ENCODE results near the gene RBM4. TPM values are rescaled to one million over a fixed set of nuclear protein-coding genes. Genes with fewer than 3 reads are reported as not detected.

RBM4 gene
- total and polyA plus RNA-seq, 2 of the 13 experiments (the other 11 are each of a cell fraction or from before 2014, with no cell fraction given), result 126 to 136 TPM

- TF ChIP-seq, protein P1, sequence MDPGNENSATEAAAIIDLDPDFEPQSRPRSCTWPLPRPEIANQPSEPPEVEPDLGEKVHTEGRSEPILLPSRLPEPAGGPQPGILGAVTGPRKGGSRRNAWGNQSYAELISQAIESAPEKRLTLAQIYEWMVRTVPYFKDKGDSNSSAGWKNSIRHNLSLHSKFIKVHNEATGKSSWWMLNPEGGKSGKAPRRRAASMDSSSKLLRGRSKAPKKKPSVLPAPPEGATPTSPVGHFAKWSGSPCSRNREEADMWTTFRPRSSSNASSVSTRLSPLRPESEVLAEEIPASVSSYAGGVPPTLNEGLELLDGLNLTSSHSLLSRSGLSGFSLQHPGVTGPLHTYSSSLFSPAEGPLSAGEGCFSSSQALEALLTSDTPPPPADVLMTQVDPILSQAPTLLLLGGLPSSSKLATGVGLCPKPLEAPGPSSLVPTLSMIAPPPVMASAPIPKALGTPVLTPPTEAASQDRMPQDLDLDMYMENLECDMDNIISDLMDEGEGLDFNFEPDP (CRISPR knock-in tag; conservative IDR thresholded peaks at IDR 0.05), result no peak
- TF ChIP-seq CENPX (CRISPR knock-in tag; IDR thresholded peaks at IDR 0.05), result no peak
- TF ChIP-seq TEAD3 (CRISPR knock-in tag; optimal IDR thresholded peaks at IDR 0.05; ENCODE audit: borderline replicate concordance), result no peak
- no peak for TF ChIP-seq ZNF17 (CRISPR knock-in tag; IDR thresholded peaks at IDR 0.05)
- 0 out of 2 replicates have a peak, but pooled peaks have one; percentile 30 for TF ChIP-seq MAFG (CRISPR knock-in tag; IDR thresholded peaks at IDR 0.05)
- TF ChIP-seq ZSCAN9 (CRISPR knock-in tag; IDR thresholded peaks at IDR 0.05; ENCODE audit: borderline replicate concordance), result peak; percentile 64; the same call in 1 of the 2 replicates
- TF ChIP-seq ZBTB21 (CRISPR knock-in tag; IDR thresholded peaks at IDR 0.05), result no peak
- TF ChIP-seq ZKSCAN1 (IDR thresholded peaks at IDR 0.05; ENCODE audit: low read length), result no peak; the same call in 1 of the 2 replicates
- TF ChIP-seq MLX (CRISPR knock-in tag; IDR thresholded peaks at IDR 0.05), result no peak
- TF ChIP-seq, protein P2, sequence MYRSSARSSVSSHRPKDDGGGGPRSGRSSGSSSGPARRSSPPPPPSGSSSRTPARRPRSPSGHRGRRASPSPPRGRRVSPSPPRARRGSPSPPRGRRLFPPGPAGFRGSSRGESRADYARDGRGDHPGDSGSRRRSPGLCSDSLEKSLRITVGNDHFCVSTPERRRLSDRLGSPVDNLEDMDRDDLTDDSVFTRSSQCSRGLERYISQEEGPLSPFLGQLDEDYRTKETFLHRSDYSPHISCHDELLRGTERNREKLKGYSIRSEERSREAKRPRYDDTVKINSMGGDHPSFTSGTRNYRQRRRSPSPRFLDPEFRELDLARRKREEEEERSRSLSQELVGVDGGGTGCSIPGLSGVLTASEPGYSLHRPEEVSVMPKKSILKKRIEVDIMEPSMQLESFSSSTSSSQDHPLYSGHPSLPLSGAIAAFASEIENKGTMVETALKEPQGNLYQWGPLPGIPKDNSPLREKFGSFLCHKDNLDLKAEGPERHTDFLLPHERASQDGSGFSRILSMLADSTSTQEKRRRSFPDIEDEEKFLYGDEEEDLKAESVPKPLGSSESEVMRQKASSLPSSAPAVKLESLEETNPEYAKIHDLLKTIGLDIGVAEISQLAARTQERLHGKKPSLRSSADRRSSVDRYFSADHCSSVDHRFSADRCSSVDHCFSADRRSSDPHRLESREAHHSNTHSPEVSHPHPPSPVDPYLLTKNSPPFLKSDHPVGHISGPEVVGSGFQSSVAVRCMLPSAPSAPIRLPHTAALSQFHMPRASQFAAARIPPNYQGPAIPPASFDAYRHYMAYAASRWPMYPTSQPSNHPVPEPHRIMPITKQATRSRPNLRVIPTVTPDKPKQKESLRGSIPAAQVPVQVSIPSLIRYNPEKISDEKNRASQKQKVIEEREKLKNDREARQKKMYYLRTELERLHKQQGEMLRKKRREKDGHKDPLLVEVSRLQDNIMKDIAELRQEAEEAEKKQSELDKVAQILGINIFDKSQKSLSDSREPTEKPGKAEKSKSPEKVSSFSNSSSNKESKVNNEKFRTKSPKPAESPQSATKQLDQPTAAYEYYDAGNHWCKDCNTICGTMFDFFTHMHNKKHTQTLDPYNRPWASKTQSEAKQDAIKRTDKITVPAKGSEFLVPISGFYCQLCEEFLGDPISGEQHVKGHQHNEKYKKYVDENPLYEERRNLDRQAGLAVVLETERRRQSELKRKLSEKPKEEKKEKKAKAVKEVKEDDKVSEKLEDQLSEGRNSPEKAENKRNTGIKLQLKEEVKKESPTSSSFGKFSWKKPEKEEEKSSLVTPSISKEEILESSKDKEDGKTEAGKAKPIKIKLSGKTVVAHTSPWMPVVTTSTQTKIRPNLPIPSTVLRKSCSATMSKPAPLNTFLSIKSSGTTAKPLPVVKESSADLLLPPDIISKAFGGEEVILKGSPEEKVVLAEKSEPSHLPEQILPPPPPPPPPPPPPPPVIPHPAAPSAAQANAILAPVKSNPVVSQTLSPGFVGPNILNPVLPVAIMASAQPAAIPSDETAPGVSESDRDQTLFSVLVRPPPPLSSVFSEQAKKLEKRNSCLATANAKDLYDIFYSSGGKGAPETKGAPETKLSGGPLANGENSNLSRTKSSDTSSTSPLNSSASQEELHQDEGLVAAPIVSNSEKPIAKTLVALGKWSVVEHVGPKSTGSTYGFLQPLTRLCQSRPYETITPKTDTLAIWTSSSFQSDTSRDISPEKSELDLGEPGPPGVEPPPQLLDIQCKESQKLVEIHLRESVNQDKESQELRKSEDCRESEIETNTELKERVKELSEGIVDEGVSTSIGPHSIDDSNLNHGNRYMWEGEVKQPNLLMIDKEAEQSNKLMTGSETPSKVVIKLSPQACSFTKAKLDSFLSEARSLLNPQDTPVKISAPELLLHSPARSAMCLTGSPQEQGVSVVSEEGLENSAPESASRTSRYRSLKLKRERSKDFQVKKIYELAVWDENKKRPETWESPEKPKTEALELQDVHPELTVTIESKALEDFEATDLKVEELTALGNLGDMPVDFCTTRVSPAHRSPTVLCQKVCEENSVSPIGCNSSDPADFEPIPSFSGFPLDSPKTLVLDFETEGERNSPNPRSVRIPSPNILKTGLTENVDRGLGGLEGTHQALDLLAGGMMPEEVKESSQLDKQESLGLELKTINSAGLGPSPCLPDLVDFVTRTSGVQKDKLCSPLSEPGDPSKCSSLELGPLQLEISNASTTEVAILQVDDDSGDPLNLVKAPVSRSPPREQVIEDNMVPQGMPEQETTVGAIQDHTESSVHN (CRISPR knock-in tag; IDR thresholded peaks at IDR 0.05), result peak; percentile 66; the same call in 1 of the 2 replicates
- peak; percentile 83; the same call in 1 of the 2 replicates for TF ChIP-seq ZNF354B (CRISPR knock-in tag; IDR thresholded peaks at IDR 0.05)
- TF ChIP-seq CAMTA2 (CRISPR knock-in tag; IDR thresholded peaks at IDR 0.05; ENCODE audit: borderline replicate concordance), result peak; percentile 28; the same call in 1 of the 2 replicates
- TF ChIP-seq PCBP2 (optimal IDR thresholded peaks at IDR 0.05; ENCODE audit: low read depth, low read length, poor library complexity, severe bottlenecking), result no peak
- no peak; the same call in 1 of the 2 replicates for TF ChIP-seq FOXO1 (CRISPR knock-in tag; IDR thresholded peaks at IDR 0.05)
- TF ChIP-seq, protein P3, sequence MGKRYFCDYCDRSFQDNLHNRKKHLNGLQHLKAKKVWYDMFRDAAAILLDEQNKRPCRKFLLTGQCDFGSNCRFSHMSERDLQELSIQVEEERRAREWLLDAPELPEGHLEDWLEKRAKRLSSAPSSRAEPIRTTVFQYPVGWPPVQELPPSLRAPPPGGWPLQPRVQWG (CRISPR knock-in tag; IDR thresholded peaks at IDR 0.05; ENCODE audit: borderline replicate concordance, low read depth), result no peak
- TF ChIP-seq ZNF33B (CRISPR knock-in tag; IDR thresholded peaks at IDR 0.05), result no peak
- no peak for TF ChIP-seq ZNF496 (CRISPR knock-in tag; IDR thresholded peaks at IDR 0.05; ENCODE audit: insufficient replicate concordance)
- no peak; the same call in 1 of the 2 replicates for TF ChIP-seq ZNF598 (CRISPR knock-in tag; IDR thresholded peaks at IDR 0.05; ENCODE audit: borderline replicate concordance)
Observed at GRCh38 chr11:66638177-66639065, at the start of gene RBM4 (continued).

Data from HepG2 (cell line).